ENCODE data around the gene CERS6.
"Not testable (repeated sequence)": the region's sequence is repeated elsewhere in the genome, so short reads cannot be mapped to it uniquely, and the experiment has no call there.

CERS6 gene

DNA sequence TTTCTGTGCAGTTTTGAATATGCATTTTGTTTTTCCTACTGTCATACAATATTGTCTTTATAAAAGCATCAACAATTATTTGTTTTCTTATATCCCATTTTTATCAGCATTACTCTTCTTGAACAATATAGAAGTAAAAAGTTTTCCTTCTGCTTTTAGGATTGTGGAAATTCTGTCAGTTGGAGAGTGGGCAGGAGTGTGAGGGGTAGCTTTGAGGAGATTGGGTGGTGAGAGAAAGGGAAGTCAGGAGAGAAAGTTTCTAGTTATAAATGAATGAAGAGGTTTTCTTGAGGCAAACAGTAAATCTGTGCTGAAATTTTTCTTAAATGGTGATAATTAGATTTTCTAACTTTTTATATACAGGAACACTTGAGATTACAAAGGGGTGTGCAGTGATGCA, 194.7 kb downstream of the CERS6 start:
- FAIRE-seq, result no peak

DNA sequence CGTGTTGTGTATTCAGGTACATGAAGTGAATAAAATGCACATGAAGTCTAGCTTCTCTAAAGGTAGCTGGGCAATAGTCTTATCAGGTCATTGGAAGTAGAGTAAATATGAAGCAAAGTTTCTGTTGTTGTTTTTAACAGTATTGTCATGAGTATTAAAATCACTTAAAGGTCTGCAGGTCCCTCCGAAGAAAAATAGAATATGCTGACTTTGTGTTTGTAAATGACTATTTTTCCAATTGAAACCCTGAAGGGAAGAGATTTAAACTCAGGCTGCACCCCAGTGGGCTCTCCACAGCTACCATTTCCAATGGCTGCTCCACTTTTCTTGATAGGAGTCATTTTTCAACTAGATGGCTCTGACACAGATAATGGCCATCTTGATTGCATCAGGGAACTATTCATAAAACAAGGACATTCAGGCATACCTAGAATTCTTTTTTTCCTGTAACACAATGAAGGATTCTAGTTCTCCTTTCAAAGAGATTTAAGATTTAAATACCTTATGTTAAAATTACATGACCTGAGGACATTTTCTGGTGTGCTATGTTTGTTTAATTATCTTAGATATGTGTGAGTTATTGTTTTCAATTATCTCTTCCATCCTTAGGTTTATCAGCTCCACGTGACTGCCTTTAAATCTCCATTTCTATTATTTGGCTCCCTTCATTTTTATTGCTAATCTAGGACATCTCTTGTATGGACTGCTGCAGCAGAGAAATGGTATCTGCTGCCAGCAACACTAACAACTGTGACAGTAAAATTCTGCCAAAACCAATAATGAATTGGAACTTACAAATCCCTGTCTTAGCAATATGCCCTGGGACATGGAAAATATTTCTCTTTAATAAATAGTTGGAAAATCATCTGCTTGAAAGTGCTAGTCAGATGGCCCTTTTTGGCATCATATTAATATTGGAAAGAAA, 197.2 kb downstream of the CERS6 start:
- no peak for FAIRE-seq

DNA sequence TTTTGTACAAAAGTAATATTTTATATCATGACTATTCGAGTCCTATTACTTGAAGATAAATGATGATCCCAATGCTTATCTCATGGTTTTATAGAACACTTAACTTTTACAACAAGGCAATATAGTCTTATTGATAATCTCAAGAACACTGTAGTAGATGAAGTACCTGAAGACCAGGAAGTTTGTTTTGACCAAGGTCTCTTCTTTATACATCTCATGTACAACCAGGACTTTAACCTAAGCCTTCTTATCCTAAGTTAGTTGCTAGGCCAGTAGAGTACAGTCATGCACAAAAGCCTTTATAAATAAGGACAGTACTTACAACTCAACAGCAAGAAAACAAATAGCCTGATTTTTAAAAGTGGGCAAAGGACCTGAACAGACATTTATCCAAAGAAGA, 198.6 kb downstream of the CERS6 start:
- FAIRE-seq, result no peak

DNA sequence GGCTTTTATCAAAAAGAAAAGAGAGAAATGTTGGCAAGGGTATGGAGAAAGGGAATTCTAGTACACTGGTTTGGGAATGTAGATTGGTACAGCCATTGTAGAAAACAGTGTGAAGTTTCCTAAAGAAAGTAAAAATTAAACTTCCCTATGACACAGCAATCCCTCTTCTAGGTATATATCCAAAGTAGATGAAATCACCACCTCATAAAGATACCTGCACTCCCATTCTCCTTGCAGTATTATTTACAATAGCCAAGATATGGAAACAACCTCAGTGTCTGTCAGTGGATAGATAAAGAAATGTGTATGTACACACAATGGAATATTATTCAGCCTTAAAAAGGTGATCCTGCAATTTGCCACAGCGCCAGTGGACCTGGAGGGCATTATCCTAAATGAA, 199.1 kb downstream of the CERS6 start:
- FAIRE-seq, result no peak

DNA sequence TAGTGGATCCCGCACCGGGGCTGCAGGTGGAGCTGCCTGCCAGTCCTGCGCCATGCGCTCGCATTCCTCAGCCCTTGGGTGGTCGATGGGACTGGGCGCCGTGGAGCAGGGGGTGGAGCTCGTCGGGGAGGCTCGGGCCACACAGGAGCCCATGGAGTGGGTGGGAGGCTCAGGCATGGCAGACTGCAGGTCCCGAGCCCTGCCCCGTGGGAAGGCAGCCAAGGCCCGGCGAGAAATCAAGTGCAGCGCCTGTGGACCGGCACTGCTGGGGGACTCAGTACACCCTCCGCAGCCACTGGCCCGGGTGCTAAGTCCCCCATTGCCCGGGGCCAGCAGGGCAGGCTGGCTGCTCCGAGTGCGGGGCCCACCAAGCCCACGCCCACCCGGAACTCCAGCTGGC, 201.3 kb downstream of the CERS6 start:
- FAIRE-seq, result not testable (repeated sequence)

DNA sequence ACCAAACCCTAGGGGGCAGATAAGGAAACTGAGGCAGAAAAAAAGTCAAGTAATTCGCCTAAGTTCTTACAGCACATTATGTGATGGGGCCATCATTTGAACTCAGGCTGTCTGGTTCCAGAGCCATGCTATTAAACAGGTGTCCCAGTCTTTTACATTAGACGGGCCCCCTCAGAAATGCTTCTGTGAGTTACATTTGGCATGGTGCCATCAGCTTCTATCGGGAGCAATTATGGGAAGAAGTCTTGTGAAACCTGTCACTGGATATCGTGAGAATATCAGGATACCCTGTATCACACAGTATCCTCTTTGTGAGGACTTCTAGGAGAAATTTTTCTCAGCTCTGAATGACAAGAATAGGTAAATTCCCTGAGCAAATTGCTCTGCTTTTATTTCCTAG, 202.6 kb downstream of the CERS6 start:
- no peak for FAIRE-seq

DNA sequence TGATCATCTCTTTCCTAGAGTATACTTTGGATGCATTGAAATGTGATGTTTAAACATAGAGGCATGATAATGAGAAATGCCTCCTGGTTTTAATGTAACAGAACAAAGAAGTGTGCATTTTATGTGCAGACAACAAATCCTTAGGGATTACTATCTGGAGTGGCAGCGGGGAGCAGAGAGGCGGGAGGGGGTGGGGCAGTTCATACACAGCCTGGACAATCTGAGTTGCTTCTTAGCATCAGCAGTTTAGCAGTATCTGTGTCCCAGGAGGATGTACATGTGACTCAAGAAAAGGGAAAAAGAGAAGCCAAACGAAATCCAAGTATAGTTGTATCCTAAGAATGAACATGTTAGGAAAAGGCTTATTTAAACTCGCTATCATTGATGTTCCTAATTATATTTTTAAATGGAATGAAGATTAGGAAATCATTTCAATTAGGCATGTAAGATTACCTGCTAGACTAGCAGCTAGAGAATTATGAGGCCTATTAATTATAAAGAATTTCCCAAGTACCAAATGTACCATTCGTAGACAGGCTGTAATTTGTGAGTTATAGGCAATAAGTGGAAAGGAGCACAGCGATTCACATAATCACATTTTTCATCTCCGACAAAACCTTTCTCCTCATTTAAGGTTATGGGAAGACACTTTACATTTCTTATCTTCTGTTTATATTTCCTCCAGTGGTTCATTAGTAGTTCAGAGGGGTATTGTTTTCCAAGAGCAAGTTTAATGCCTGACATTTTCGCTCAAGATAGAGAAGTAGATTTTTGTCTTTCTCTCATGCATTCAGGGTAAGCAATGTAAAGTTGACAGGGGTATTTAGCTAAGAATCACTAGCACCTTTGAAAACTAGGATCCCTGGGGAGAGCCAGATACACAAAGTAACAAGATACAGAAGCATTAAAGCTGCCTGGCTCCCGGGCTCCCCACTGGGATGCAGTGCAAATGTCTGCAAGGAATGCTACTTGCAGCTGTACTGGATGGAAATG, 205.1 kb downstream of the CERS6 start:
- no peak for FAIRE-seq

DNA sequence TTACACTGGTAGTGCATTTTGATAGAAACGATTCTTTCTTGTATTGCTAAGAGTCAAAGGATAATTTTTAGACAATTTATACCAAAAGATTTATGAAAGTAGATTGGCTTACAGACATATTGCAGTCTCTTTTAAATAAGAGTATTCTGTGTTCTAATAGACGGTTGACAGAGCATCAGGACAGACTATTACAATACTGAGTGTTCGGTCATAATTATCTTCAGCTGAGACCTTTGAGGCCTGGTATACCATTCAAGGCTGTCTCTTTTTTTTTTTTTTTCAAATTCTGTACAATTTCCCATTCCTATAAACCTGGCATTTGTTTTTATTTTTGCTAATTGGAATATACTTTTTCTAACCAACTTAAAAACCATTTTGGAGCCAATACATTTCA, 205.8 kb downstream of the CERS6 start:
- no peak for FAIRE-seq

DNA sequence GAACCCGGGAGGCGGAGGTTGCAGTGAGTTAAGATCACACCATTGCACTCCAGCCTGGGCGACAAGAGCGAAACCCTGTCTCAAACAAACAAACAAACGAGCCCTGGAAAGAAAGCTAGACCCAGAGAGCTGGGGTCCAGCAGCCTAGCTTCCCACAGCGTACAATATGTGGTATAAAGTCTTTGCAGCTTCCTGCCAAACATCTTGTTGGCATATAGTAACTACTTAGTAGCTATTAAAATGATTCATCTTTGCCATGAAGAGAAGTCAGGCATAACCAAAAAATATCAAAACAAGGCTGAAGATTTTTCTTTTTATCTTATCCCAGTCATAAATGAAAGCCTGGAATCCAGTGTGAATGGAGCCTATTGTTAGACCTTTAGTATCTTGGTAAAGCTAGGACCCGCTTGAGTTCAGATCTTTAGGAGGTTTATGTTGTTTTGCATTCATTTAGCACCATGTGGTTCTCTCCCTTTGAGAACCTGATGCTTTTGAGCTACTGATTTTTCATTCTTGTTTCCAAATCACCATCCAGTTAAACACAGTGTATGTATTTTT, 206.7 kb downstream of the CERS6 start:
- no peak for FAIRE-seq

DNA sequence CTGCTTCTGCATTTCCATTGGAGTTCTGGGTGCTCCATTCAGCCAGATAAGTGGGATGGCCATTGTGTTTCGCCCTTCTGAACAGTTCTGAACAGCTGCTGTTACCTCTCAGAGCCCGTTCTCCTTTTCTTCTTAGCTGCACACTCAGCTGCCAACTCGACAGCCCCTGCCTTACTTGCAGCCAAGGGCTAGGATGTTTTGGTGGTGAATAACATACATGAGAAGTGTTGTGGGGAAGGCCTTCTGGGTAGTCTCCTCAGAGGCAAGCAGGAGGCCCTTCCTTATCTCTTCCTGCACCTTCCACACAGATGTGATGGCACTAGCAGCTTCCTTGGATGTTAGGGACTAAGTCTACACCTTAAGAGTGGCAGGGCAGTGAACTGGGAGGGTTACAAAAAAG, 207.9 kb downstream of the CERS6 start:
- no peak for FAIRE-seq

DNA sequence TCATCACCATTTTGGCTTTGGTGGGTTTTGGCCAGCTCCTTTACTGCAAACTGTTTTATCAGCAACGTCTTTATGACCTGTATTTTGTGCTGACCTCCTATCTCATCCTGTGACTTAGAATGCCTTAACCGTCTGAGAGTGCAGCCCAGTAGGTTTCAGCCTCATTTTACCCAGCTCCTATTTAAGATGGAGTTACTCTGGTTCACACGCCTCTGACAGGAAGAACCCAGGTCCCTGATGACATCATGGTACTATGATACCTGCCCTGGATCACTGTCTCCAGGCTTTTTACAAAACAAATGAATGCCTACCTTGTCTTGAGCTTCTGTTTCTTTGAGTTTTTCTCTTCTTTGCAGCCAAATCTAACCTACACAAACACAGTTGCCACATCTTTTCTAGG, 208.6 kb downstream of the CERS6 start:
- FAIRE-seq, result not testable (repeated sequence)

DNA sequence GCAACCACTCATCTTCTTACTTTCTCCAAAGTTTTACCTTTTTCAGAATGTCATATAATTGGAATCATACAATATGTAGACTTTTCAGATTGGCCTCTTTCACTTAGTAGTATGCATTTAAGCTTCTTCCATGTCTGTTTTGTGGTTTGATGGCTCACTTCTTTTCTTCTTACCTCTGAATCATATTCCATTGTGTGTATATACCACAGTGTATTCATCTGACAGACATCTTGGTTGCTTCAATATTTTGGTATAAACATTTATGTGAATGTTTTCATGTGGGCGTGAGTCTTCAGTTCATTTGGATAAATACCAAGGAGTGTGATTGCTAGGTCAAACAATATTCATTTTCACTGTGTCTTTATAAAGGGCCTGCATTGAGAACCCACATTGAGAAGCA, 210.3 kb downstream of the CERS6 start:
- no peak for FAIRE-seq

DNA sequence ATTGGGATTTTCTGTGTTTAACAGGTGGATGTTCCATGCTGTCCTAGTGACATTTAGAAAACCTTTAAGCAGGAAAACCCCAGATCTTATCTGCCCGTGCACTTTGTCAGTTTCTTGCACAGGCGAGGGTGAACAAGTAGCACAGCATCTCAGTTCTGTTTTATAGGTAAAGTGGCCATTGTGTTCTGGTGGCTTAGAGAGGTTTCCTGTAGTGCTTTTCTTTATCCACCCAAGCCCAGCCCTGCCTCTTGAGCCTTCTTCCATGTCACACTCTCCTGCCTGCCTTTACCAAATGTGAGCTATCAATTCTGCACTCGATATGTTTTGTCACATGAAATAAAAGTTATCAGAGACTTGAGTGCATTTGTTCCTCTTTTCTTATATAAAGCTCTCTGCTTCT, 211.1 kb downstream of the CERS6 start:
- FAIRE-seq, result no peak

DNA sequence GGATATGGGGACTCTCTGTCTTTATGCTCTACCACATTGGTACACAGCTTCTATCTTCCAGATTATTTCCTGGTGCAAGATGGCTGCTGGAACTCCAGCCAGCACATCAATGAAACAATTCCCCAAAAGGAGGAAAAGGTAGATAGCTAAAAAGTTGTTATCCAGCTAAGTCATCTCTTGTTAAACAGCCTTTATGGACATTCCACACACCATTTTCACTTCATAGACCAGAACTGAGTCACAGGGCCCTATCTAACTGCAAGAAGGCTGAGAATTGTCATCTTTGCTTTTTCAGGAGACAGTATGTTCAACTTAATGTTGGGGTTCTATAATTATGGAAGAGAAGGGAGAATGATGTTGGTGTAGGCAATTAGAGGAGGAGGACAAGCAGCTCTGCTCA, 213.1 kb downstream of the CERS6 start:
- FAIRE-seq, result no peak

DNA sequence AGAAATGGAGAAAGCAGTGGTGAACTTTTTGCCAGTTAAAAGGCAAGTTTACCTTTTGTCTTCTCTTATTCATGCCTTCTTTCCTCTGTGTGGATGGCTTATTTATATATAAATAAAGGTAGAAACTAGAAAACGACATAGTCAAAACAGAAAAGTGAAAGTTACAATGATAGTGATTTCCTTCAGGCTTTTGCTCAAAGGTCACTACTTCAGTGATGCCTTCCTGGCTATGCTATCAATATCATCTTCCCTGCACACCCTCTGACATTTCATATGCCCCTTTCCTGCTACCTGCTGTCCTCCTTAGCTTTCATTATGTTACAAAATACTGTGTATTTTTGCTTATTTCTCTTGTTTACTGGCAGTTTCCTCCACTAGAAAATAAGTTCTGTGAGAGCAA, 214.4 kb downstream of the CERS6 start:
- FAIRE-seq, result no peak

DNA sequence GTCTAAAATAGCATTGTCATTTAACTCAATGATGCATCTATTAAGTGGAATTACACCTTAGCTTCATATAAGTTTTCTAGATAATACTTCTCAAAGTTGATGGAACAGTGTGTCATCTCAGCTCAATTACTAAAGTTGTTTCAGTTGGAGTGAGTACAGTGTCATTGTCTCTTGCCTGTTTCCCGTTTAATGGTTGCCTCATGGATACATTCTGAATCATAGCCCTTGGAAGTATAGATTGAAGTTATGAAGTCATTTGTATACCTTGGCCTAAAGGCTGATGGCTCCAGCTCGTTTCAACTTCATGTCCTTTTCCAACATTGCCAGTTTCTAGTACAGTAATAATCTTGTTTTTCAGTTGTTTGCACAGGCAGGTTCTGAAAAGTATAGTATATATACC, 215.9 kb downstream of the CERS6 start:
- FAIRE-seq, result no peak

DNA sequence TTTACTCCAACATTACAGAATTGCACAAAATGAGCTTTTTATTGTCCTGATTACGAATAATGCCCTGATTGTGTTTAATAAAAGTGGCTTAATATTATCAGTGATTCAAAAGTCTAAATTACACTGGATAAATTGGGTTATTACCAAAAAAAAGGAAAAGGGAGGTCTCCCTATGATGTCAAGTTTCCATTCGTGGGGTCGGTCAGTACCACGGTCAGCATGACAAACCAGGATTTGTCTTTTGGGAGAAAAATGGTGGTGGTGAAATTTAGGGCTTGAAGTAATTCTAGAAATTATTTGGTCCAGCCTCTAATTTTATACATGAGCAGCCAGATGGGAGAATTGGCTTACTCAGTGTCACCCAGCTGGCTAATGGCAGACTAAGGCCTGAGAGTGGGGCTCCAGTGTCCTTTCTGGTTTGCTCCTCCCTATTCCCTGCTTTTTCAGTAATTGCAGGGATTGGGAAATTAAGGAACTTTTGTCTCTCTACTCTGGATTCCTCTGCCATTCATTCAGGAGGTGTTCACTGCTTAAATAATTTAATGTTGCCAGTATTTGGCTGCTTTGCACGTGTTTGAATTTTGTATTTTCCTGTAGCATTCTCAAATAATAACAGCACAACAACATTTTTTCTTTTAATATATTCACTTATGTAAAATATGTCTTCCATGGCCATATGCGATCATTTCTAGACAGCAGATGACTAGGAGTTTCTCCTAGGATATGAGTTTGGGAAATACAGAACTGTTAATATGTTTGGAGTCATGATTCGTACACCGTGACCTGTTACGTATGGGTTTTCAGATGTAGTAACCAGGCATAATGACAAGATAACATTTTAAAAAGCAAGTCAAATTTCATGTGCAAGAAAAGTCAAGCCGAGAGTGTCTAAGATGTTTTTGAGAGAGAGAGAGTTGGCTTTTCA, 217.5 kb downstream of the CERS6 start:
- FAIRE-seq, result no peak

DNA sequence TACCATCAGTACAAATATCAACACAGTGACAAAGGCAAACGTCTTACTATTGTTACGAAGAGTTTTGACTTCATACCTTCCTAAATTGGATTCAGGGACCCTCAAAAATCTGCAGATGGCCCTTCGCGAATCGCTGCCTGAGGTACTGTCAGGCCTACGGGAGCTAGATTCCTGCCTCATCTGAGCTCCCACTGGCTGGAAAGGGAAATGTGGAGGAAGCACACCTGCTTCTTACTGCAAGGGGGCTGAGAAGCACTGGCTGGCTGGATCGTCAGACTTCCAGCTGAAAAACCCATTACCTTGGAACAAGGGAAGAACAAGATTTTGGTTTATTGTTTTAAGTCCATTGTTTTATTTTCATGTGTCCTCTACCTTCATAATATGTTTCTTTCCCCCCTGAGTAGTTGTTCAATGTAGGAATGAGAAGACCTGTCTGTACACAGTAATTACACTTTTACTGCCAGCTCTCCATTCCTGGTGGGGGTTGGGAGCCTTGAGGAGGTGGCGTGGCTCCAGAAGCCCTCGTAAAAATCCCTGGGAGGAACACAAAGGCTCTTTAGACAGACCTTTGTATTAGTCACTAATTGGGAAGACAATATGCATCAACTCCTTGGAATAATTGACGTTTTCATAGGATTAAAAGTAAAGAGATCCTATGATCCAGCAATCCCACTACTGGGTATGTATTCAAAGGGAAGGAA, 222.2 kb downstream of the CERS6 start:
- FAIRE-seq, result no peak

DNA sequence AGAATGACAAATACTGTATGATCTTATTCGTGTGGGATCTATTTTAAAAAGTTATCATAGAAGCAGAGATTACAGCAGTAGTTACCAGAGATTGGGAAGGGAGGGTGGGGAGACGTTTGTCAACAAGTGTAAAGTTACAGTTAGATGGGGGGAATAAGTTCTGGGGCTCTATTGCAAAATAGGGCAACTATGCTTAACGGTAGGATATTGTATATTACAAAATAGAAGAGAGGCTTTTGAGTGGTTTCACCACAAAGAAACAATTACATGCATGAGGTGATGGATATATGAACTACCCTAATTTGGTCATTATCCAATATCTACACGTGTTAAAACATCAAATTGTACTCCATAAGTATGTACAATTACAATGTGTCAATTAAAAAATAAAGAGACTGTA, 223.0 kb downstream of the CERS6 start:
- FAIRE-seq, result no peak

DNA sequence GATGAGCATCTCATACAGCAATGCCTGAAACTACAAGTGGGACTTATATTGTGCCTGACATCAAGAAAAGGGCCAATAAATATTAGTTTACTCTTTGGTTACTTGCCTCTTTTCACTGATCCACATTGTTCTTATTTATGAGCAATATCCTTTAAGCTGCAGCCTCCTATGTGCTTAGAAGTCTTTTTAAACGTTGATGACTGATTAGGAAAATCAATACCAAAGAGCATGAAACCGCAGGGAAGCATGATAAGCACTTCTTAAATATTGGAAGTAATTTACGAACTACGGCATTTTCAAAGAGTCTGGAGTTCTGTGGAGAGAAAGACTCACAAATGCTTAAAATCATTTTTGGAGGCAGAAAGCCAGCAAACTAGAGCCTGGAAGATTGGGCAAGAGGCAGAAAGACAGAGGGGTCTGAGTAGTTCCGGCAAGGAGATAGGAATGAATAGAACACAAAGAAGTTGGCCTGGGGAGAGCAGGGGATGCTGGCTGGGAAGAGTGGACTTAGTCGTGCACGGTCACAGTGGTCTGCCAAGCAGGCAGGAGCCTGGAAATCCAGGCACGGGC, 223.8 kb downstream of the CERS6 start:
- no peak for FAIRE-seq

DNA sequence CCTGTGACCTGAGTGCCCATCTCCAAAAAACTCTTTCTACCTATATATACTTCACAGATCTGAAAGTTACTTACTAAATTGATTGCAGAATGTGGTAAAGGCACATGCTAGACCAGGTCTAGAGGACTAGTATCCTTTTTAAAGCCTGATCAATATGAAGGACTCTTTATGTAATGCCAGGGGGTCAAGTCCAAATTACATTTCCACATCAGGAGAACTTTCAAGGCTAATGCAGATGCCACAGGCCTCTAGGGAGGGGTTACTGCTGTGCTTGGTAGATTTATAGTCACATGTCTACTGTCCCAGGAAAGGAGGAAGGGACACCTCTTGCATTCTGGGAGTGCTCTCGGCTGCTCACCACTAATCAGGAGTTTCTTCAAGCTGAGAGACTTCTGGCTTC, 227.9 kb downstream of the CERS6 start:
- FAIRE-seq, result no peak
